ENCODE results near the gene GUCA2B.

The GUCA2B gene

GRCh38 chr1:42152907-42153600 lies at the start of gene GUCA2B:
TSS of gene GUCA2B (plus strand) at chr1:42153410. CDS start at chr1:42153451, 41 bp downstream.
- DNase-seq (ENCODE audit: low read depth in 1 of 2, low spot score in 1 of 2) = no peak

- DNase-seq (ENCODE audit: low read depth in 1 of 2, low spot score in 1 of 2) = no peak
These were observed 48.2 kb upstream of the GUCA2B start for GRCh38 chr1:42105025-42105424.

- no peak for DNase-seq (ENCODE audit: low read depth in 1 of 2, low spot score in 1 of 2)
These were observed 44.9 kb upstream of the GUCA2B start for GRCh38 chr1:42108309-42108708.

- DNase-seq (ENCODE audit: low read depth in 1 of 2, low spot score in 1 of 2) = no peak
These were observed 43.6 kb upstream of the GUCA2B start for GRCh38 chr1:42109600-42109999.

GRCh38 chr1:42114229-42114628 lies 39.0 kb upstream of the GUCA2B start:
- DNase-seq (ENCODE audit: low read depth in 1 of 2, low spot score in 1 of 2) = no peak

- DNase-seq (ENCODE audit: low read depth in 1 of 2, low spot score in 1 of 2) = no peak
These were observed 36.0 kb upstream of the GUCA2B start for GRCh38 chr1:42117214-42117613.

- DNase-seq (ENCODE audit: low read depth in 1 of 2, low spot score in 1 of 2) = no peak
These were observed 35.1 kb upstream of the GUCA2B start for GRCh38 chr1:42118125-42118524.

- DNase-seq (ENCODE audit: low read depth in 1 of 2, low spot score in 1 of 2) = no peak
These were observed 30.8 kb upstream of the GUCA2B start for GRCh38 chr1:42122408-42122807.

GRCh38 chr1:42125552-42125951 lies 27.7 kb upstream of the GUCA2B start:
- DNase-seq (ENCODE audit: low read depth in 1 of 2, low spot score in 1 of 2) = no peak

GRCh38 chr1:42127767-42128166 lies 25.4 kb upstream of the GUCA2B start:
- DNase-seq (ENCODE audit: low read depth in 1 of 2, low spot score in 1 of 2) = no peak

GRCh38 chr1:42128499-42128898 lies 24.7 kb upstream of the GUCA2B start:
- DNase-seq (ENCODE audit: low read depth in 1 of 2, low spot score in 1 of 2) = no peak

GRCh38 chr1:42128964-42129363 lies 24.2 kb upstream of the GUCA2B start:
- no peak for DNase-seq (ENCODE audit: low read depth in 1 of 2, low spot score in 1 of 2)

- no peak for DNase-seq (ENCODE audit: low read depth in 1 of 2, low spot score in 1 of 2)
These were observed 23.0 kb upstream of the GUCA2B start for GRCh38 chr1:42130061-42130660.

- no peak for DNase-seq (ENCODE audit: low read depth in 1 of 2, low spot score in 1 of 2)
These were observed 19.8 kb upstream of the GUCA2B start for GRCh38 chr1:42133390-42133789.

GRCh38 chr1:42133809-42134526 lies 19.2 kb upstream of the GUCA2B start:
- DNase-seq (ENCODE audit: low read depth in 1 of 2, low spot score in 1 of 2) = no peak

GRCh38 chr1:42135426-42135825 lies 17.8 kb upstream of the GUCA2B start:
- DNase-seq (ENCODE audit: low read depth in 1 of 2, low spot score in 1 of 2) = no peak

GRCh38 chr1:42136466-42136865 lies 16.7 kb upstream of the GUCA2B start:
- DNase-seq (ENCODE audit: low read depth in 1 of 2, low spot score in 1 of 2) = no peak

GRCh38 chr1:42137766-42138165 lies 15.4 kb upstream of the GUCA2B start:
- DNase-seq (ENCODE audit: low read depth in 1 of 2, low spot score in 1 of 2) = no peak

GRCh38 chr1:42138586-42138985 lies 14.6 kb upstream of the GUCA2B start:
- no peak for DNase-seq (ENCODE audit: low read depth in 1 of 2, low spot score in 1 of 2)

GRCh38 chr1:42139444-42139843 lies 13.8 kb upstream of the GUCA2B start:
- no peak for DNase-seq (ENCODE audit: low read depth in 1 of 2, low spot score in 1 of 2)

- DNase-seq (ENCODE audit: low read depth in 1 of 2, low spot score in 1 of 2) = no peak
These were observed 13.0 kb upstream of the GUCA2B start for GRCh38 chr1:42140191-42140590.

GRCh38 chr1:42141978-42142377 lies 11.2 kb upstream of the GUCA2B start:
- no peak for DNase-seq (ENCODE audit: low read depth in 1 of 2, low spot score in 1 of 2)
